H1 (cell line): ENCODE data around the gene TEN1. TPM values are rescaled to one million over a fixed set of nuclear protein-coding genes. Genes with fewer than 3 reads are reported as not detected.

ENCODE experiments used
- CBX8 ChIP-seq: fragments of 300-800, 300-1000 bp; sonication (generic); IDR thresholded peaks from 2 replicates; pipeline ENCODE4 v1.7.1; 2016; ENCODE audit warnings: low read depth, low read length, borderline replicate concordance
- CHD1 ChIP-seq: IDR thresholded peaks from 2 replicates; pipeline ENCODE4 v1.6.1; 2012; ENCODE audit warnings: low read depth, low read length, improper control_type of control experiment
- KDM1A ChIP-seq: fragments of 200-600, 300-600 bp; sonication (generic); IDR thresholded peaks from 2 replicates; pipeline ENCODE4 v1.7.1; 2016; ENCODE audit warnings: mild to moderate bottlenecking, low read length, borderline replicate concordance
- MAFK ChIP-seq: IDR thresholded peaks from 2 replicates; pipeline ENCODE4 v1.6.1; 2012; ENCODE audit warnings: low read depth, mild to moderate bottlenecking, improper control_type of control experiment, low read length
- polyA plus RNA-seq, 7 experiments: library from polyadenylated mRNA; depleted of rRNA in 3 of 7; stranded (reverse) in 5 of 7; unstranded in 2 of 7; fragments of >200 nt in 5 of 7; fragments of 200-250 nt in 2 of 7; gene quantifications; 1 replicate in 5 of 7; 2 replicates in 1 of 7; 4 replicates in 1 of 7; pipeline versions ENCODE4 v1.2.1 to v1.2.3, GENCODE V29; 2011 to 2013; ENCODE audit warnings: missing spikeins in 2 of 7, mixed read lengths in 2 of 7
- total RNA-seq: library from RNA; stranded (reverse); fragmentation: NEBNext Ultra II Directional; extraction: Animal tissue kit (Norgen Biotek cat#: 25700); gene quantifications from 2 replicates; pipeline ENCODE4 v1.2.1, GENCODE V29; 2021
- TF ChIP-seq, protein P1 (sequence below): IDR thresholded peaks from 2 replicates; pipeline ENCODE4 v1.6.1; 2011; ENCODE audit warnings: low read length, improper control_type of control experiment

The TEN1 gene
- total and polyA plus RNA-seq, 2 of the 8 experiments (the other 6 are each of a cell fraction or from before 2014, with no cell fraction given) = 15.9 to 18.7 TPM

DNA sequence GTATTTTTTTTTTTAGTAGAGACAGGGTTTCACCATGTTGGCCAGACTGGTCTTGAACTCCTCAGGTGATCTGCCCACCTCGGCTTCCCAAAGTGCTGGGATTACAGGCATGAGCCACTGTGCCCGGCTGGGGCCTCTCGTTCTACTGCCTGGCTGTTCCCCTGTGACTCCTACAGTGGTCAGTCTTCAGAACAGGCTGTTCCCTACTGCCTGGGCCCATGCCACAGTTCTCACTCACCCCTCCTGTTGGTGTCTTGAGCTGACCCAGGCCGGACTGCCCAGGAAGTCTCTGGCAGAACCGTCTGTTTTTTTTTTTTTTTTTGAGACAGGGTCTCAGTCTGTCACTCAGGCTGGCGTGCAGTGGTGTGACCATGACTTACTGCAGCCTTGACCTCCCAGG lies 24.9 kb downstream of the TEN1 start (continued):
- TF ChIP-seq CHD1 = no peak
- TF ChIP-seq MAFK = no peak
- TF ChIP-seq, protein P1, sequence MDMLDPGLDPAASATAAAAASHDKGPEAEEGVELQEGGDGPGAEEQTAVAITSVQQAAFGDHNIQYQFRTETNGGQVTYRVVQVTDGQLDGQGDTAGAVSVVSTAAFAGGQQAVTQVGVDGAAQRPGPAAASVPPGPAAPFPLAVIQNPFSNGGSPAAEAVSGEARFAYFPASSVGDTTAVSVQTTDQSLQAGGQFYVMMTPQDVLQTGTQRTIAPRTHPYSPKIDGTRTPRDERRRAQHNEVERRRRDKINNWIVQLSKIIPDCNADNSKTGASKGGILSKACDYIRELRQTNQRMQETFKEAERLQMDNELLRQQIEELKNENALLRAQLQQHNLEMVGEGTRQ = no peak
- TF ChIP-seq CBX8 = no peak
- no peak for TF ChIP-seq KDM1A
